Daoy (cell line): Measurements from ENCODE around the gene PLA2G4C. TPM values are rescaled to one million over a fixed set of nuclear protein-coding genes. Genes with fewer than 3 reads are reported as not detected.

Source experiments
- total RNA-seq: library from RNA; depleted of rRNA; stranded (reverse); fragments of >200 nt; shearing (Covaris generic); gene quantifications from 2 replicates; pipeline ENCODE4 v1.2.3, GENCODE V29; 2014; rRNA removed

The PLA2G4C gene
- total RNA-seq, 1 experiment from 2014 or later: 2.2 TPM

Other genes starting within 250 kb of the PLA2G4C start
- not detected in 2 replicates for gene SULT2A1, start 224.5 kb downstream of the PLA2G4C start, total RNA-seq
- not detected in 2 replicates for gene BSPH1, start 118.6 kb downstream of the PLA2G4C start, total RNA-seq
- not detected in 2 replicates for gene ELSPBP1, start 116.2 kb downstream of the PLA2G4C start, total RNA-seq
- gene CABP5, start 66.7 kb downstream of the PLA2G4C start, total RNA-seq: not detected in 2 replicates
- gene LIG1, start 59.5 kb upstream of the PLA2G4C start, total RNA-seq: 48.5 and 83.8 TPM in 2 replicates
- gene ZSWIM9, start 59.9 kb upstream of the PLA2G4C start, total RNA-seq: 0.86 and 3.0 TPM in 2 replicates
- 13.2 and 14.2 TPM in 2 replicates for gene CARD8, start 145.1 kb upstream of the PLA2G4C start, total RNA-seq
- 0.54 and 1.2 TPM in 2 replicates for gene ZNF114, start 159.3 kb upstream of the PLA2G4C start, total RNA-seq
- gene EMP3, start 214.7 kb upstream of the PLA2G4C start, total RNA-seq: 36.2 and 54.6 TPM in 2 replicates